Measurements from ENCODE around the gene LYPLAL1. TPM values are rescaled to one million over a fixed set of nuclear protein-coding genes. Genes with fewer than 3 reads are reported as not detected.

LYPLAL1 gene
- total and polyA plus RNA-seq, 2 of the 8 experiments (the other 6 are each of a cell fraction or from before 2014, with no cell fraction given): 6.3 to 23.8 TPM

DNA sequence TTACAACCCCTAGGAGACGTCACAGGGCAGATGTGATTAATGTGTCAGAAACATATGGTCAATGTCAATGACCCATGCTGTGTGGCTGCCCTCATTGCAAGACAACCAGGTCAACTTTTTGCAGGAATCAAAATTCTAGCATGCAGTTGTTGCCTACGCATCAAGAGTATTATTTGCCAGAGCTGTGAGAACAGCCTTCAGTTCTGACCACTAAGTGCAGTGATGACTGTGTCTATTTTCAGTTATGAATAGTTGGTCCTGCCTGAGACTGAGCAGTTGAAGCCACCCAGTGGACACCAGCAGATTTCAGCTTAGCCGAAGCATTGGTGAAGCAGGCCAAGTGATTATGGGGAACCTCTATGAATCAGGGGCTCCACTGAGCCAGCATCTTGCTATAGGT, 47.3 kb downstream of the LYPLAL1 start:
- ChIA-PET POLR2A (ENCODE audit: partially characterized antibody) (no interaction called here), CTCF (ENCODE audit: partially characterized antibody) (interaction anchor here (0.5 kb wide), 2 partner anchors 32 to 112 kb away, joined by 3 to 4 read pairs; no protein-coding TSS in a partner anchor)
- no peaks in the 10 kb centered on the region; a peak in 1 of 8 replicates for H3K36me3 ChIP-seq (ENCODE audit: control insufficient read depth in 2 of 4, insufficient read depth in 4 of 4, low read length in 3 of 4)
- WGBS, 2 experiments (ENCODE audit: extremely low coverage in 1 of 2, insufficient coverage in 1 of 2, insufficient read length in 1 of 2, insufficient replicate concordance in 2 of 2, low coverage in 1 of 2, low lambda C conversion rate in 2 of 2, missing lambda C conversion rate in 1 of 2): 90% methylated on average over 3 of the region's 3 CpGs; no CpG with 5 or more reads in 1 of the 2 experiments
- no peak overlapping the region for H2AFZ ChIP-seq (ENCODE audit: low read length)
- no peak overlapping the region for H2BK5ac ChIP-seq (ENCODE audit: low read depth, low read length)
- H3K79me1 ChIP-seq (ENCODE audit: low read depth, low read length): no peaks in the 10 kb centered on the region
- no peak overlapping the region for H4K91ac ChIP-seq (replicated peaks; ENCODE audit: insufficient read length, low read length)
- DNase-seq (ENCODE audit: low read depth in 1 of 2, low spot score in 2 of 2) (no peak), FAIRE-seq (no peak)
- no peak overlapping the region for H2BK12ac ChIP-seq (ENCODE audit: low read depth, low read length)
- H2BK120ac ChIP-seq (replicated peaks; ENCODE audit: low read depth, low read length): no peak overlapping the region
- H4K20me1 ChIP-seq (replicated peaks in 1 of 2; ENCODE audit: control insufficient read depth in 1 of 2, insufficient read depth in 2 of 2, low read length in 2 of 2): no peaks in the 10 kb centered on the region
- no peak overlapping the region for H2AK5ac ChIP-seq (ENCODE audit: low read depth, low read length)
- H3K79me2 ChIP-seq (ENCODE audit: control insufficient read depth in 1 of 2, insufficient read depth in 2 of 2, low read length in 2 of 2): no peaks in the 10 kb centered on the region
- H3K4me2 ChIP-seq (ENCODE audit: insufficient read depth in 1 of 2, low read depth in 2 of 2, low read length in 2 of 2): no peak overlapping the region
- H3K23me2 ChIP-seq (ENCODE audit: low read depth, low read length): no peaks in the 10 kb centered on the region; the same call in 1 of the 2 replicates
- no peak overlapping the region for H3K56ac ChIP-seq (replicated peaks; ENCODE audit: insufficient read length, low read depth, low read length)
- H3K9me3 ChIP-seq (ENCODE audit: insufficient read depth in 2 of 2, low read depth in 1 of 2, low read length in 1 of 2): no peaks in the 10 kb centered on the region
- H4K5ac ChIP-seq (ENCODE audit: insufficient read length, low read depth, low read length): no peak overlapping the region
- no peak overlapping the region for H2BK20ac ChIP-seq (ENCODE audit: low read length)
- no peak overlapping the region for H4K8ac ChIP-seq (ENCODE audit: extremely low read depth, insufficient read depth, low read length)
- no peak overlapping the region for H3K23ac ChIP-seq (ENCODE audit: insufficient read length)
- no peak overlapping the region for H3K18ac ChIP-seq (ENCODE audit: extremely low read depth, low read length)
- no peaks in the 10 kb centered on the region for H3K4me1 ChIP-seq (replicated peaks in 1 of 4; ENCODE audit: control insufficient read depth in 3 of 4, insufficient read depth in 4 of 4, low read length in 3 of 4)
- H3K4me3 ChIP-seq (ENCODE audit: extremely low read depth in 1 of 4, insufficient read depth in 2 of 4, low read depth in 3 of 4, low read length in 4 of 4): no peak overlapping the region
- H2BK15ac ChIP-seq (ENCODE audit: low read length): no peak overlapping the region
- no peak overlapping the region for H3K4ac ChIP-seq (replicated peaks; ENCODE audit: insufficient read length, low read depth, low read length)
- H3K27me3 ChIP-seq (replicated peaks in 1 of 4; ENCODE audit: control insufficient read depth in 3 of 4, extremely low read depth in 1 of 4, insufficient read depth in 3 of 4, low read length in 3 of 4): no peaks in the 10 kb centered on the region
- H3K9ac ChIP-seq (replicated peaks in 1 of 4; ENCODE audit: extremely low read depth in 1 of 4, low read depth in 3 of 4, low read length in 3 of 4): no peak overlapping the region
- H3K14ac ChIP-seq (ENCODE audit: insufficient read length): no peak overlapping the region
- H3K27ac ChIP-seq (ENCODE audit: low read depth, low read length): no peak overlapping the region
- TF ChIP-seq KDM1A (IDR thresholded peaks at IDR 0.05; ENCODE audit: borderline replicate concordance, low read length) (no peak), SUZ12 (IDR thresholded peaks at IDR 0.05; ENCODE audit: low read length) (no peak), MAFK (IDR thresholded peaks at IDR 0.05; ENCODE audit: low read depth, low read length) (no peak), SP2 (IDR thresholded peaks at IDR 0.05; ENCODE audit: low read length) (no peak), SIN3A (conservative IDR thresholded peaks at IDR 0.05 in 1 of 2, IDR thresholded peaks at IDR 0.05 in 1 of 2; ENCODE audit: low read depth in 1 of 2, low read length in 2 of 2) (no peak), EP300 (IDR thresholded peaks at IDR 0.05; ENCODE audit: borderline replicate concordance in 1 of 2, low read depth in 2 of 2, low read length in 2 of 2) (no peak), ZNF274 (IDR thresholded peaks at IDR 0.05; ENCODE audit: borderline replicate concordance, extremely low read depth, low read length) (no peak), POLR2AphosphoS5 (IDR thresholded peaks at IDR 0.05; ENCODE audit: low read depth, low read length) (no peak), SP4 (IDR thresholded peaks at IDR 0.05; ENCODE audit: low read length) (no peak), CHD1 (IDR thresholded peaks at IDR 0.05; ENCODE audit: low read depth, low read length) (no peak), TCF12 (IDR thresholded peaks at IDR 0.05; ENCODE audit: low read depth, low read length) (no peak)
- TF ChIP-seq, protein P1, sequence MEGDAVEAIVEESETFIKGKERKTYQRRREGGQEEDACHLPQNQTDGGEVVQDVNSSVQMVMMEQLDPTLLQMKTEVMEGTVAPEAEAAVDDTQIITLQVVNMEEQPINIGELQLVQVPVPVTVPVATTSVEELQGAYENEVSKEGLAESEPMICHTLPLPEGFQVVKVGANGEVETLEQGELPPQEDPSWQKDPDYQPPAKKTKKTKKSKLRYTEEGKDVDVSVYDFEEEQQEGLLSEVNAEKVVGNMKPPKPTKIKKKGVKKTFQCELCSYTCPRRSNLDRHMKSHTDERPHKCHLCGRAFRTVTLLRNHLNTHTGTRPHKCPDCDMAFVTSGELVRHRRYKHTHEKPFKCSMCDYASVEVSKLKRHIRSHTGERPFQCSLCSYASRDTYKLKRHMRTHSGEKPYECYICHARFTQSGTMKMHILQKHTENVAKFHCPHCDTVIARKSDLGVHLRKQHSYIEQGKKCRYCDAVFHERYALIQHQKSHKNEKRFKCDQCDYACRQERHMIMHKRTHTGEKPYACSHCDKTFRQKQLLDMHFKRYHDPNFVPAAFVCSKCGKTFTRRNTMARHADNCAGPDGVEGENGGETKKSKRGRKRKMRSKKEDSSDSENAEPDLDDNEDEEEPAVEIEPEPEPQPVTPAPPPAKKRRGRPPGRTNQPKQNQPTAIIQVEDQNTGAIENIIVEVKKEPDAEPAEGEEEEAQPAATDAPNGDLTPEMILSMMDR (IDR thresholded peaks at IDR 0.05; ENCODE audit: control extremely low read depth in 1 of 3, insufficient read depth in 1 of 3, low read depth in 1 of 3, low read length in 3 of 3): no peak

Data from H1 (cell line).